H1 (cell line): ENCODE results near the gene ACTRT3. TPM values are rescaled to one million over a fixed set of nuclear protein-coding genes. Genes with fewer than 3 reads are reported as not detected.

Experiments used
- CTCF ChIA-PET: fragments of 300-600 bp; sonication (Branson Sonifier 250); formaldehyde crosslinking; loops from one replicate; lab custom pipeline; 2021; ENCODE audit not compliant: partially characterized antibody; lab: Charles Lee
- POLR2A ChIA-PET: fragments of 300-600 bp; sonication (Branson Sonifier 250); formaldehyde crosslinking; loops from one replicate; lab custom pipeline; 2021; ENCODE audit warnings: inconsistent platforms; ENCODE audit not compliant: partially characterized antibody; lab: Charles Lee
- DNase-seq, 2 experiments: peaks; one replicate each; pipeline versions ENCODE4 v3.0.0 to v3.0.0-alpha.2; 2010 to 2022; ENCODE audit warnings: low spot score in 2 of 2, low read depth in 1 of 2, mixed read lengths in 1 of 2
- FAIRE-seq: peaks from 2 replicates; lab custom pipeline; 2011; peaks lifted over from hg19 to GRCh38; lab: Jason Lieb, UNC
- H2AFZ ChIP-seq: 2 replicates; pipeline ENCODE4 v1.8.1; 2012; ENCODE audit warnings: low read length, inconsistent platforms
- H2AK5ac ChIP-seq: 2 replicates; pipeline ENCODE4 v1.6.1; 2013; ENCODE audit warnings: low read depth, low read length
- H2BK120ac ChIP-seq: replicated peaks from 2 replicates; pipeline ENCODE3; 2013; ENCODE audit warnings: low read depth, low read length, inconsistent platforms
- H2BK12ac ChIP-seq: 2 replicates; pipeline ENCODE4 v1.6.1; 2013; ENCODE audit warnings: low read depth, low read length
- H2BK15ac ChIP-seq: 2 replicates; pipeline ENCODE4 v1.6.1; 2013; ENCODE audit warnings: low read length
- H2BK20ac ChIP-seq: 2 replicates; pipeline ENCODE4 v1.6.1; 2013; ENCODE audit warnings: low read length
- H2BK5ac ChIP-seq: 2 replicates; pipeline ENCODE4 v1.6.1; 2013; ENCODE audit warnings: low read depth, low read length
- H3K14ac ChIP-seq: 2 replicates; pipeline ENCODE4 v1.6.1; 2013; ENCODE audit warnings: inconsistent platforms; ENCODE audit not compliant: insufficient read length
- H3K18ac ChIP-seq: 2 replicates; pipeline ENCODE4 v1.6.1; 2013; ENCODE audit warnings: low read length; ENCODE audit errors: extremely low read depth
- H3K23ac ChIP-seq: 2 replicates; pipeline ENCODE4 v1.6.1; 2013; ENCODE audit warnings: inconsistent platforms; ENCODE audit not compliant: insufficient read length
- H3K23me2 ChIP-seq: 2 replicates; pipeline ENCODE4 v1.6.1; 2013; ENCODE audit warnings: low read depth, low read length
- H3K27ac ChIP-seq: 2 replicates; pipeline ENCODE4 v1.6.1; 2011; ENCODE audit warnings: low read depth, low read length, inconsistent platforms
- H3K27me3 ChIP-seq, 4 experiments: replicated peaks in 1 of 4; 1 replicate in 1 of 4; 2 replicates in 3 of 4; pipeline versions ENCODE4 v1.6.1 to v1.8.1; 2011 to 2013; ENCODE audit warnings: low read length in 3 of 4, mild to moderate bottlenecking in 3 of 4, inconsistent platforms in 2 of 4, mixed read lengths in 2 of 4, moderate library complexity in 1 of 4; ENCODE audit not compliant: control insufficient read depth in 3 of 4, insufficient read depth in 3 of 4; ENCODE audit errors: extremely low read depth in 1 of 4
- H3K36me3 ChIP-seq, 4 experiments: 2 replicates each; pipeline versions ENCODE4 v1.6.1 to v1.8.1; 2011 to 2013; ENCODE audit warnings: mild to moderate bottlenecking in 4 of 4, low read length in 3 of 4, moderate library complexity in 2 of 4, control low read depth in 1 of 4, inconsistent platforms in 1 of 4; ENCODE audit not compliant: insufficient read depth in 4 of 4, control insufficient read depth in 2 of 4
- H3K4ac ChIP-seq: replicated peaks from 2 replicates; pipeline ENCODE3; 2013; ENCODE audit warnings: low read length, low read depth, mixed read lengths, inconsistent platforms; ENCODE audit not compliant: insufficient read length
- H3K4me1 ChIP-seq, 4 experiments: replicated peaks in 1 of 4; 1 replicate in 1 of 4; 2 replicates in 3 of 4; pipeline versions ENCODE4 v1.6.1 to v1.8.1; 2011 to 2013; ENCODE audit warnings: low read length in 3 of 4, inconsistent platforms in 2 of 4, mixed read lengths in 1 of 4; ENCODE audit not compliant: insufficient read depth in 4 of 4, control insufficient read depth in 3 of 4
- H3K4me2 ChIP-seq, 2 experiments: 2 replicates each; pipeline versions ENCODE4 v1.6.1 to v1.8.1; 2011 to 2013; ENCODE audit warnings: low read depth in 2 of 2, low read length in 2 of 2, control low read depth in 1 of 2, inconsistent platforms in 1 of 2, mild to moderate bottlenecking in 1 of 2; ENCODE audit not compliant: insufficient read depth in 1 of 2
- H3K4me3 ChIP-seq, 4 experiments: fragments of 200-600, 300-600 bp in 1 of 4; sonication (generic), shearing (Covaris generic), sonication (Bioruptor Twin) in 1 of 4; 2 replicates each; pipeline versions ENCODE4 v1.5.1 to v1.8.1; 2011 to 2016; ENCODE audit warnings: low read length in 4 of 4, low read depth in 3 of 4, control low read depth in 2 of 4, inconsistent platforms in 2 of 4, mild to moderate bottlenecking in 2 of 4, mixed read lengths in 1 of 4, moderate library complexity in 1 of 4; ENCODE audit not compliant: insufficient read depth in 2 of 4; ENCODE audit errors: extremely low read depth in 1 of 4
- H3K56ac ChIP-seq: replicated peaks from 2 replicates; pipeline ENCODE3; 2013; ENCODE audit warnings: low read depth, mild to moderate bottlenecking, mixed read lengths, low read length, inconsistent platforms; ENCODE audit not compliant: insufficient read length
- H3K79me1 ChIP-seq: 2 replicates; pipeline ENCODE4 v1.6.1; 2013; ENCODE audit warnings: low read depth, low read length, control low read depth
- H3K79me2 ChIP-seq, 2 experiments: 2 replicates each; pipeline versions ENCODE4 v1.6.1 to v1.8.1; 2012 to 2013; ENCODE audit warnings: low read length in 2 of 2, mild to moderate bottlenecking in 2 of 2, inconsistent platforms in 1 of 2; ENCODE audit not compliant: insufficient read depth in 2 of 2, control insufficient read depth in 1 of 2
- H3K9ac ChIP-seq, 4 experiments: replicated peaks in 1 of 4; 1 replicate in 1 of 4; 2 replicates in 3 of 4; pipeline versions ENCODE4 v1.6.1 to v1.8.1; 2011 to 2013; ENCODE audit warnings: low read depth in 3 of 4, low read length in 3 of 4, control low read depth in 2 of 4, mild to moderate bottlenecking in 2 of 4, moderate library complexity in 2 of 4, inconsistent platforms in 1 of 4; ENCODE audit errors: extremely low read depth in 1 of 4
- H3K9me3 ChIP-seq, 2 experiments: 2 replicates each; pipeline versions ENCODE4 v1.6.1 to v1.8.1; 2012 to 2013; ENCODE audit warnings: mild to moderate bottlenecking in 2 of 2, moderate library complexity in 2 of 2, control low read depth in 1 of 2, inconsistent platforms in 1 of 2, low read depth in 1 of 2, low read length in 1 of 2, mixed read lengths in 1 of 2; ENCODE audit not compliant: insufficient read depth in 2 of 2
- H4K20me1 ChIP-seq, 2 experiments: replicated peaks in 1 of 2; 2 replicates each; pipeline versions ENCODE3 to v1.8.1; 2011 to 2013; ENCODE audit warnings: inconsistent platforms in 2 of 2, low read length in 2 of 2, mild to moderate bottlenecking in 1 of 2; ENCODE audit not compliant: insufficient read depth in 2 of 2, control insufficient read depth in 1 of 2
- H4K5ac ChIP-seq: 2 replicates; pipeline ENCODE4 v1.6.1; 2013; ENCODE audit warnings: low read length, low read depth, mixed read lengths, inconsistent platforms; ENCODE audit not compliant: insufficient read length
- H4K8ac ChIP-seq: 2 replicates; pipeline ENCODE4 v1.8.0; 2013; ENCODE audit warnings: mild to moderate bottlenecking, moderate library complexity, low read length, inconsistent platforms; ENCODE audit not compliant: insufficient read depth; ENCODE audit errors: extremely low read depth
- H4K91ac ChIP-seq: replicated peaks from 2 replicates; pipeline ENCODE3; 2013; ENCODE audit warnings: low read length, mixed read lengths, inconsistent platforms; ENCODE audit not compliant: insufficient read length
- CBX8 ChIP-seq: fragments of 300-800, 300-1000 bp; sonication (generic); IDR thresholded peaks from 2 replicates; pipeline ENCODE4 v1.7.1; 2016; ENCODE audit warnings: low read depth, low read length, borderline replicate concordance
- JUN ChIP-seq: IDR thresholded peaks from 2 replicates; pipeline ENCODE4 v1.6.1; 2011; ENCODE audit warnings: low read depth, mild to moderate bottlenecking, improper control_type of control experiment, low read length
- PHF8 ChIP-seq: fragments of 200-600 bp; sonication (generic); conservative IDR thresholded peaks from 2 replicates; pipeline ENCODE4 v1.7.1; 2012; ENCODE audit warnings: low read depth, mild to moderate bottlenecking, inconsistent platforms, low read length, moderate library complexity
- POLR2A ChIP-seq, 2 experiments: IDR thresholded peaks; 1 replicate in 1 of 2; 2 replicates in 1 of 2; pipeline ENCODE4 v1.6.1; 2011; ENCODE audit warnings: low read depth in 2 of 2, low read length in 2 of 2, mild to moderate bottlenecking in 2 of 2; ENCODE audit errors: control extremely low read depth in 1 of 2
- TEAD4 ChIP-seq: IDR thresholded peaks from 2 replicates; pipeline ENCODE4 v1.6.1; 2012; ENCODE audit warnings: low read depth, low read length, inconsistent platforms, mixed read lengths
- WGBS, 2 experiments: shearing (Covaris generic) in 1 of 2; methylation state at CpG; one replicate each; pipeline versions ENCODE4 v1.1.6 to v1.1.7; 2013 to 2015; ENCODE audit warnings: low lambda C conversion rate in 2 of 2, mixed read lengths in 2 of 2, inconsistent platforms in 1 of 2, low coverage in 1 of 2, missing lambda C conversion rate in 1 of 2; ENCODE audit not compliant: insufficient replicate concordance in 2 of 2, insufficient coverage in 1 of 2, insufficient read length in 1 of 2; ENCODE audit errors: extremely low coverage in 1 of 2, missing lambda C conversion rate in 1 of 2; 5-methylcytosine and 5-hydroxymethylcytosine counted together
- polyA plus RNA-seq, 7 experiments: library from polyadenylated mRNA; depleted of rRNA in 3 of 7; stranded (reverse) in 5 of 7; unstranded in 2 of 7; fragments of >200 nt in 5 of 7; fragments of 200-250 nt in 2 of 7; gene quantifications; 1 replicate in 5 of 7; 2 replicates in 1 of 7; 4 replicates in 1 of 7; pipeline versions ENCODE4 v1.2.1 to v1.2.3, GENCODE V29; 2011 to 2013; ENCODE audit warnings: missing spikeins in 2 of 7, mixed read lengths in 2 of 7
- total RNA-seq: library from RNA; stranded (reverse); fragmentation: NEBNext Ultra II Directional; extraction: Animal tissue kit (Norgen Biotek cat#: 25700); gene quantifications from 2 replicates; pipeline ENCODE4 v1.2.1, GENCODE V29; 2021

Gene ACTRT3
- total and polyA plus RNA-seq, 2 of the 8 experiments (the other 6 are each of a cell fraction or from before 2014, with no cell fraction given): 3.4 to 5.9 TPM

DNA sequence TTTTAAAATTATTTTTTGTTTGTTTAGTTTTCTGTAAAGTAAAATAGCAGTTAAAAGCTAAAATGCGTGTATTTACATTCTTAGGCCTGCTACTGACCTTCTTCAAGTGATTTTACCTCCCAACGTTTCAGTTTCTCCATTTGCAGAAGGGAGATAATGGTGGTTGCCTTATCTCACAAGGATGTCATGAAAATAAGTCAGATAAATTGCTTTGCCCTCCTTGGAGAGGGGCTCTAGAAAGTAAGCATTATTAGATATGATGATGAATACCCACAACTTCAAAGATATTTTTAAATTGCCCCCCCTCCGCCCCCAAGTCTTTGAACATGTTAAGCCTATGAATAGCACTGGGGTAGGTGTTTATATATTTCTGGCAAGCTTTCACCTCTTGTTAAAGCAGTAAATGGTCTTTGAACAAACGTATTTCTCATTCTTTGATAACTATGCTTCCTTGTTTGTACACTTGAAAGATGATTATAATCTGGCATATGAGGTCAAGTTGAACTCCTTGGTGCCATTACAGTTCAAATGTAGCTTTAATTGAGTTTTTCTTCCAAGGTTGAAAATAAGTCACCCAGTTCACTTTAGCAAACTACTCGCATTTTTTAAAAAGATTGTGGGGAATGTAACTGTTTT is 10.9 kb downstream of the ACTRT3 start:
- H4K5ac ChIP-seq: no peak overlapping the region
- H3K36me3 ChIP-seq: no peaks in the 10 kb centered on the region
- peaks cover 0 to 3% of the 10 kb centered on the region in 2 experiments; a peak in 1 of 4 replicates for H3K9me3 ChIP-seq
- DNase-seq: no peak
- no peak overlapping the region for H3K9ac ChIP-seq
- H3K56ac ChIP-seq: no peak overlapping the region
- H3K79me1 ChIP-seq: no peaks in the 10 kb centered on the region
- CTCF ChIA-PET: interaction anchor here (0.7 to 2.5 kb wide), 2 partner anchors 12 to 14 kb away, joined by 3 to 7 read pairs; no protein-coding TSS in a partner anchor
- no peak overlapping the region for H2BK12ac ChIP-seq
- H2BK15ac ChIP-seq: no peak overlapping the region
- no peaks in the 10 kb centered on the region for H3K23me2 ChIP-seq
- no peak overlapping the region for H3K4me3 ChIP-seq
- no peak overlapping the region for H3K18ac ChIP-seq
- no peak overlapping the region for H3K4me2 ChIP-seq
- 83 to 100% methylated on average over 1 to 5 of the region's 5 CpGs for WGBS, 2 experiments
- H2BK5ac ChIP-seq: no peak overlapping the region
- no peaks in the 10 kb centered on the region for H3K79me2 ChIP-seq
- H4K20me1 ChIP-seq: no peaks in the 10 kb centered on the region
- H2AFZ ChIP-seq: no peak overlapping the region
- no peak overlapping the region for H2BK20ac ChIP-seq
- H3K27ac ChIP-seq: no peak overlapping the region
- no peak overlapping the region for H3K23ac ChIP-seq
- no peak overlapping the region for H4K91ac ChIP-seq
- H3K14ac ChIP-seq: no peak overlapping the region
- TF ChIP-seq PHF8 (no peak), JUN (no peak), TEAD4 (no peak), CBX8 (no peak), POLR2A (IDR thresholded peaks at IDR 0.05; ENCODE audit: control extremely low read depth in 1 of 2, low read depth in 2 of 2, low read length in 2 of 2) (no peak)
- TF ChIP-seq, all 59 proteins: peak for 0
- Histone ChIP-seq H3K4me1 (no peaks in the 10 kb centered on the region), H2AK5ac (no peak overlapping the region), H2BK120ac (no peak overlapping the region), H3K4ac (no peak overlapping the region), H3K27me3 (peaks cover 0 to 1% (median 0%) of the 10 kb centered on the region in 4 experiments; a peak in 1 of 7 replicates), H4K8ac (no peak overlapping the region)
- POLR2A ChIA-PET: no interaction called here
- no peak for FAIRE-seq
